Memory B cell (primary cell): Measurements from ENCODE around the gene ASS1.

Source experiments
- ATAC-seq: fragments of 150-1000 bp; cut with Tn5 transposase; 2 replicates; pipeline ENCODE4 v1.10.0; 2021; ENCODE audit warnings: low read depth, mild to moderate bottlenecking, moderate library complexity
- DNase-seq, 2 donors: peaks; one replicate each; pipeline ENCODE4 v3.0.0; 2022; ENCODE audit warnings: low spot score in 2 of 2
- H3K27ac Mint-ChIP-seq: one replicate; pipeline ENCODE4 v1.8.0; 2022; ENCODE audit warnings: mild to moderate bottlenecking, moderate library complexity, mixed read lengths
- H3K27me3 Mint-ChIP-seq: one replicate; pipeline ENCODE4 v1.8.0; 2022; ENCODE audit warnings: mixed read lengths
- H3K36me3 Mint-ChIP-seq: one replicate; pipeline ENCODE4 v1.8.0; 2022; ENCODE audit warnings: mild to moderate bottlenecking, mixed read lengths
- H3K4me1 Mint-ChIP-seq: one replicate; pipeline ENCODE4 v1.8.0; 2022; ENCODE audit warnings: mixed read lengths
- H3K4me3 Mint-ChIP-seq: one replicate; pipeline ENCODE4 v1.8.0; 2022; ENCODE audit warnings: mild to moderate bottlenecking, moderate library complexity, mixed read lengths
- H3K9me3 Mint-ChIP-seq: one replicate; pipeline ENCODE4 v1.8.0; 2022; ENCODE audit warnings: mixed read lengths

The ASS1 gene

DNA sequence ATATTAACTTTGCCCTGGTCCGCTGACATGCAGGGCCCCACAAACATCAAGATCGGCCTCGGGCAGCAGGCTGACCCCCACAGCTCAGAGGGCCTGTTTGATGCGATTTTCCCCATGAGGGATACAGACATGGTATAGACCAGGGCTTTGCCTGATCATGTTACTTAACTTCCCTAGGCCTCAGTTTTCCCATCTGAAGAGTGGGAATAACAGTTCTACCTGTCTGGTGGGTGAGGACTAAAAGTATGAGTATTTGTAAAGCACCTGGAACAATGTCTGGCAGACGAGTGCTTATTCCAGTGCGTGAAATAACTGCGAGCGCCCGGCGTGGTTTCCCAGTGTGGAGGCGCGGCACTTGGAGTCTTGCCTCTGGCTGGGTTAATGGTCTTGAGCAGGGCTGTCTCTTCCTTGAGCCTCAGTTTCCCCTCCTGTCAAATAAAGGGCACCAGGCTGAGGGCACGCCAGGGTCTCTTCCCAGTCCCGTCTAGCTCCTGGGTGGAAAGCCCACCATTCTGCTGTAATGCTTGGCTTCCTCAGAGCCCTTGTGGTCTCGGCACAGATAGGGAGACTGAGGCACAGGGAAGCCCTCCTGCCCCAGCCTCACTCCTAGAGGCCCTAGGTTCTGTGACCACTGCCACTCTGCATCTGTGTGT, 47.2 kb downstream of the ASS1 start:
- H3K9me3 Mint-ChIP-seq, result peaks cover 6% of the 10 kb centered on the region
- no peak for DNase-seq
- peaks cover 3% of the 10 kb centered on the region for H3K36me3 Mint-ChIP-seq
- H3K4me1 Mint-ChIP-seq, result no peaks in the 10 kb centered on the region
- no peak for ATAC-seq
- H3K4me3 Mint-ChIP-seq, result no peak overlapping the region
- no peak overlapping the region for H3K27ac Mint-ChIP-seq
- H3K27me3 Mint-ChIP-seq, result peaks cover 12% of the 10 kb centered on the region

DNA sequence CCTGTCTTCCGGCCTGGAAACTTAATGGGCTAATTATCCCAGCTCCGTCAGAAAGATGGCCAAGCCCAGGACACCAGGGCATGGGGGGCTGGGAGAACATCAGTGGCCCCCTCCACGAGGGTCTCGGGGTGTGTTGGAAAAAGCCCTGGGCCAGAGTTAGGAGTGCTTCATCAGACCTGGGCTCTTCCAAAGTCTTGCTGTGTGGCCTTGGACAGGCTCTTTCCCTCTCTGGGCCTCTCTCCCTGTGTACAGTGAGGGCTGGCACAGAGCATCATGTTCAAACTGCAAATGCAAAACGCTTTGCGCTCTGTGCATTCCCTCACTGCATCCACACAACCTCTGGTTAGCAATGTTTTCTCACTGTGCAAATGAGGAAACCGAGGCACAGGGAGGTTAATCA, 48.3 kb downstream of the ASS1 start:
- DNase-seq (no peak), ATAC-seq (no peak)
- Mint-ChIP-seq H3K4me3 (no peak overlapping the region), H3K4me1 (no peaks in the 10 kb centered on the region), H3K36me3 (peaks cover 3% of the 10 kb centered on the region), H3K9me3 (peaks cover 6% of the 10 kb centered on the region), H3K27ac (no peak overlapping the region), H3K27me3 (peaks cover 12% of the 10 kb centered on the region)

DNA sequence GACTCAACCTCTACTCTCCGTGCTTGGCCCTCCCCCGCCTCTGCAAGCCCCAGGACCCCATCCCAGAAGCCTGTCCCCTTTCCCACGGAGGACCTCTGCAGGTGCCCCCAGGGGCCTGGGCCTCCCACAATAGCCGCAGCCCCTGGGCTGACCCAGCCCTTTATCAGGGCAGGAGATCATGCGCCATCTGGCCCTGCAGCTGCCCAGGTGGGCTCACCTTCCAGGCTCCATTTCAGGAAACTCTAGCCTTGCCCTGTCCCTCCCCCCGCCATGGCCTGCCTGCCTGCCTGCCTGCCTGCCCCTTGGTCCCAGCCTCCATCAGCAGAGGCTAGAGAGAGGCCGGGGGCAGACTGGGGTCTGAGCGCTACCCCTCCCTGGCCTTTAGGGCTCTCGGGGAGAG, 48.7 kb downstream of the ASS1 start:
- Mint-ChIP-seq H3K36me3 (peaks cover 3% of the 10 kb centered on the region), H3K4me3 (no peak overlapping the region), H3K27me3 (peaks cover 12% of the 10 kb centered on the region), H3K9me3 (peaks cover 6% of the 10 kb centered on the region), H3K27ac (no peak overlapping the region), H3K4me1 (no peaks in the 10 kb centered on the region)
- DNase-seq (no peak), ATAC-seq (no peak)

DNA sequence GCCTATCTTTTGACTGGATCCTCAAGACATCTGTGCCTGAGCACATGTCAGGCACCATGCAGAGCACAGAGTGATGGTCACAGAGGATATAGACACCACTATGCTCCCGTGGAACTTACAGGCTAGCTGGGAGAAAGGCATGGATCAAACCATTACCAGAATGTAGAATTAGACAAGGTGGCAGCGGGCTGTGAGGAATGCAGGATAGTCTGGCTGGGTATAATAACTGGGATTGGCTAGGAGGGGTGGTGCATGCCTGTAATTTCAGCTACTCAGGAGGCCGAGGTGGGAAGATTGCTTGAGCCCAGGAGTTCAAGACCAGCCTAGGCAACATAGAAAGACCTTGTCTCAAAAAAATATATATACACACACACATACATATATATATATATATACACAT, 50.3 kb downstream of the ASS1 start:
- H3K9me3 Mint-ChIP-seq, result peaks cover 6% of the 10 kb centered on the region
- ATAC-seq (no peak), DNase-seq (no peak)
- peaks cover 3% of the 10 kb centered on the region for H3K36me3 Mint-ChIP-seq
- H3K27me3 Mint-ChIP-seq, result peaks cover 12% of the 10 kb centered on the region
- no peak overlapping the region for H3K27ac Mint-ChIP-seq
- no peak overlapping the region for H3K4me3 Mint-ChIP-seq
- H3K4me1 Mint-ChIP-seq, result no peaks in the 10 kb centered on the region

DNA sequence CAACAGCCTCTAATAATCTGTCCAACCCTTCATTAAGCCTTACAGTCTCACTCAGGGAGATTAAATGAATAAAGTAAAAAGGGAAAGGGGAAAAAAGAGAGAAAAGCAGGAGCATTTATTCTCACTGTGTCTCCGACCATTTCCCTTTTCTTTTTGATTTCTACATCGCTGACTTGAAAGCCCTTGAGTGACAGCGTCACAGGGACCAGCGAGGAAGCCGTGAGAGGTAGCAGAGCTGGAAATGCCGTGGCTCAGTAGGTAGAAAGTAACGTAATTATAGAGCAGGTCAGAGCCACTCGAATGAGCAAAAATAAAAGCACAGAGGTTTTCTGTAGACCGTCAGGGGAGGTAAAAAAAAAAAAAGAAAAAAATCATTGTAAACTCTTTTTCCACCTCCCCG, 52.4 kb downstream of the ASS1 start:
- DNase-seq, result no peak
- Mint-ChIP-seq H3K36me3 (peaks cover 3% of the 10 kb centered on the region), H3K4me1 (no peaks in the 10 kb centered on the region), H3K27ac (no peak overlapping the region), H3K27me3 (peaks cover 11% of the 10 kb centered on the region), H3K4me3 (no peak overlapping the region), H3K9me3 (peaks cover 6% of the 10 kb centered on the region)
- no peak for ATAC-seq

DNA sequence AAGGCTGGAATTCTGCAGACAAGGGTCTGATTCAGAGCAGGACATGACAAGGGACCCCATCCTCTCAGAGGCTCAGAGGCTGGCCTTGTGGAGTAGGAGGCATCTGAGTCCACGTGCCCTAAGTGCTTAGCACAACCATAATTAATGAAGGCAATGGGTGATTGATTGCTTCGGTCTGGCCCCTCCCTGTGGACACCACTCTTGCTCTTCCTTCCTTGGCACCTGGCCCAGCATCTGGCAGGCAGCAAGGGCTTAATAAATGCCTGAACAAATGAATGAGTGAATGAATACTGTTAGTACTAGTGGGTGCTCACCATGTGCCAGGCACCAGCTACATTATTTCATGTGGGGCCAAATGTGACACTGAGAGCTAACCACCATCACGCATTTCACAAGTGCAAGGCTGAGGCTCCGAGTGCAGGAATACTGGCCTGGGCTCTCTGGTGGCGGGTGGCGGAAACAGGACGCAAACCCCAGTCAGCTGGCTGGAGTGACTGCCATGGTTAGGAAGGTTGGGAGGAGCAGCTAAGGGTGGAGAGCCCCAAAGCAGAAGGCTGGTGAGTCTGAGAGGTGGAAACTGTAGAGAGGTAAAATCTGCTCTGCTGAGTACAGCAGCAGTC, 53.6 kb downstream of the ASS1 start:
- no peak overlapping the region for H3K4me3 Mint-ChIP-seq
- ATAC-seq (no peak), DNase-seq (no peak)
- H3K36me3 Mint-ChIP-seq, result peaks cover 3% of the 10 kb centered on the region
- peaks cover 10% of the 10 kb centered on the region for H3K27me3 Mint-ChIP-seq
- H3K9me3 Mint-ChIP-seq, result peaks cover 6% of the 10 kb centered on the region
- H3K27ac Mint-ChIP-seq, result no peak overlapping the region
- H3K4me1 Mint-ChIP-seq, result no peaks in the 10 kb centered on the region

DNA sequence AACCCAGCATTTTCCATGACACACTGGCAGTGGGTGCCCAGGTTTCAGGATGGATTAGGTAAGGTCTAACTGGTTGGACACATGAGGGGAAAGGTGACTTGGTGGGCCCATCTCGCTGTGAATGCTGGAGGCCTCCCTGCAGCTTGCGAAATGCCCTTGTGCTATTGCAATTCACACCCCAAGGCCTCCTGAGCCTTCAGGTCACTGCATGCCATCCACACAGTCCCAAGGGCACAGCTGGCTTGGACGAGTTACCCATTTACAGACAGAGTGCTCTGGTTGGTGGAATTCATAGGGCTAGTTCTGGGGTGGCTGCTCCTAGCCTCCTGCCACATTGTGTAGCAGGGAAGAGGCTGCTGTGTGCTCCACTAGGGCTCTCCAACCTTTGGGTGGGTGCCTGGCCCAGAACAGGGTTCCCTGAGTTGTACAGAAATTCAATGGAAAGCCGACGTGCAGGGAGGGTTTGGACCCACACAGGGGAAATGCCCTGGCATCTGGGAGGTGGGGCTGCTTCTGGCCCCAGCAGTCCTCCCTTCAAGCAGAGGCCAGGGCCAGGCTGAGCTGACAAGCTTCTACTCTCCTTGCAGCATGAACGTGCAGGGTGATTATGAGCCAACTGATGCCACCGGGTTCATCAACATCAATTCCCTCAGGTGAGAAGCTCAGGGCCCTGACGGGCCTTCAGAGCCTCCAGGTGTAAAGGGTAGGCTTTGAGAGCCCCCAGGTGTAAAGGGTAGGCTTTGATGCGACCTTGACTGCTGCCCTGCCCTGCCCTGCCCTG, 54.3 kb downstream of the ASS1 start:
- Mint-ChIP-seq H3K4me3 (no peak overlapping the region), H3K27me3 (peaks cover 10% of the 10 kb centered on the region), H3K27ac (no peak overlapping the region), H3K4me1 (no peaks in the 10 kb centered on the region), H3K36me3 (peaks cover 3% of the 10 kb centered on the region), H3K9me3 (peaks cover 6% of the 10 kb centered on the region)
- ATAC-seq (no peak), DNase-seq (no peak)

DNA sequence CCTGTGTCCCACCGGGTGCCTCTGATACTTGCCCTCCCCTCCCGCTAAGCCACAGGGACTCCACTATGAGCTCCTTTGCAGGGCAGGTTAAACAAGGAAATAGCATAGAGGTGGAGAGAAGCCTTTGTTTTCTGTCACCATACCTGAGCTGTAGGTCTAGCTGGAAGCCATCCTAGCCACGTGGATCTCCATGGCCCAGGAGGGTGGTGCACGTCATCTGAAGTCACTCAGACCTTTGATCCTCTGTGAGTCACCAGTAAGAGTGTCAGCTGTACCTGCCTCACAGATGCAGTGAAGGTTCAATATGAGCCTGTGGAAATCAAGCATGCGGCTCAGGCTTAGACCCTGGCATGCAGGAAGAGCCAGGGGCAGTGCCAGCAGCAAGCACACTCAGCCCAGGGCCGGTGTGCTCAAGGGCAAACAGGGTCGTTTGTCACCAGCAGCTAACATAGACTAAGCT, 55.1 kb downstream of the ASS1 start:
- peaks cover 3% of the 10 kb centered on the region for H3K36me3 Mint-ChIP-seq
- H3K9me3 Mint-ChIP-seq, result peaks cover 6% of the 10 kb centered on the region
- DNase-seq (no peak), ATAC-seq (no peak)
- no peak overlapping the region for H3K27ac Mint-ChIP-seq
- H3K4me3 Mint-ChIP-seq, result no peak overlapping the region
- peaks cover 6% of the 10 kb centered on the region for H3K27me3 Mint-ChIP-seq
- H3K4me1 Mint-ChIP-seq, result no peaks in the 10 kb centered on the region

DNA sequence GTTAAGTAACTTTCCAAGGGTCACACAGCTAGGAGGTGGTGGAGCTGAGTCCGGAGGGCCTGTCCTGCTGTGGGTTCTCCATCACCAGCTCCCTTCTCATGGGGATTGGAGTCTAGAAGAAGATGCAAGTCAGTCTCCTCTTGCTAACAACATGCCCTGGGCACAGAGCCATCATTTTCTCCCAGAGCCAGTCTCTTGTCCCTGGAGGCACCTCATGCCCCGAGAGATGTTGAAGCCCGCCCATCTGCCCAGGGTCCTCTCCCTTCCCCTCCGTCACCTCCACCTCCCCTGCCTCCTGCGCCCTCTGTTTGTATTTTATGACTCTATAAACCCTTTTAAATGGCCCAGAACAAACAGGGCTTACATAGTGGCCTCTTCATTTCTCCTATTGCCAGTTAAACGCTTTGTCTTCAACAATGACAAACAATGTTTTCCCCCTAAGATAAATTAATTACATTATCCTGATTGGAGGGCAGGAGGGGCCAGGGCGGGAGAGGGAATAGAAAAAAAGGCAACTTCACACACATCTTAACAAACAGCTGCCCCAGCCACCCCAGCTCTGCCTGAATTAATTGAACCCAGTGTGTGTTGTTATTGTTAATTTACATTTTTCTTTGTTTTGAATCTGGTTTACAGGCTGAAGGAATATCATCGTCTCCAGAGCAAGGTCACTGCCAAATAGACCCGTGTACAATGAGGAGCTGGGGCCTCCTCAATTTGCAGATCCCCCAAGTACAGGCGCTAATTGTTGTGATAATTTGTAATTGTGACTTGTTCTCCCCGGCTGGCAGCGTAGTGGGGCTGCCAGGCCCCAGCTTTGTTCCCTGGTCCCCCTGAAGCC, 55.8 kb downstream of the ASS1 start:
- peaks cover 2% of the 10 kb centered on the region for H3K27me3 Mint-ChIP-seq
- H3K4me1 Mint-ChIP-seq, result no peaks in the 10 kb centered on the region
- no peak overlapping the region for H3K27ac Mint-ChIP-seq
- peaks cover under 1% of the 10 kb centered on the region for H3K36me3 Mint-ChIP-seq
- ATAC-seq (no peak), DNase-seq (no peak)
- peaks cover 1% of the 10 kb centered on the region for H3K9me3 Mint-ChIP-seq
- no peak overlapping the region for H3K4me3 Mint-ChIP-seq

DNA sequence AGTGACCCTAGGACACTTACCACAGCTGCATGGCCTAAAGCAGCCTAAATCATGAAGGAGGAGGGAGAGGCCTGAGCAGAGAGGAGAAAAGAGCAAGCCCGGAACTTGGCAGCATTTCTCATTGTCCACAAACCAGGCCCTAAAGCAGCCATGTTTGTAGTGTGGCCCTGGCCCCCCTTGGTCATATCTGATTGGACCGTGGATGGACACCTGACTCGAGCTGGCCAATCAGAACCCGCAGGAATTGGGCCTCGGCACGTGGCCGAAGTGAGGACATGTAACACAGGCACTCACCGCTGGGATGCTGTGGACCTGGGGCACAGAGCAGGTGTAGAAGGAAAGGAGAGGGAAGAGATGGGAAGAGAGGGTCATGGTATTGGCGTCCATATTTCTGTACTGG, 56.9 kb downstream of the ASS1 start:
- no peaks in the 10 kb centered on the region for H3K36me3 Mint-ChIP-seq
- no peaks in the 10 kb centered on the region for H3K27me3 Mint-ChIP-seq
- H3K27ac Mint-ChIP-seq, result no peak overlapping the region
- H3K9me3 Mint-ChIP-seq, result no peaks in the 10 kb centered on the region
- ATAC-seq, result no peak
- no peaks in the 10 kb centered on the region for H3K4me1 Mint-ChIP-seq
- DNase-seq, result no peak
- no peak overlapping the region for H3K4me3 Mint-ChIP-seq

DNA sequence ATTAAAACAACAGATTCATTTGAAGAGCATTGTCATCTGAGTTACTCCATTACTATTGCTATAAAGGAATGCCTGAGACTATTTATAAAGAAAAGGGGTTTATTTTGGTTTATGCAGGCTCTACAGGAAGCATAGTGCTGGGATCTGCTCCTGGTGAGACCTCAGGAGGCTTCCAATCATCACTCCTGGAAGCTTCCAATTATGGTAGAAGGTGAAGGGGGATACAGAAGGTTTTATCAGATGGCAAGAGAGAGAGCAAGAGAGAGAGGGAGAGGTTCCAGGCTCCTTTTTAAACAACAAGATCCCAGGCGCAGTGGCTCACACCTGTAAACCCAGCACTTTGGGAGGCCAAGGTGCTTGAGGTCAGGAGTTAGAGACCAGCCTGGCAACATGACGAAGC, 63.5 kb downstream of the ASS1 start:
- ATAC-seq (no peak), DNase-seq (no peak)
- H3K9me3 Mint-ChIP-seq, result peaks cover 9% of the 10 kb centered on the region
- no peaks in the 10 kb centered on the region for H3K4me1 Mint-ChIP-seq
- no peak overlapping the region for H3K27ac Mint-ChIP-seq
- peaks cover 8% of the 10 kb centered on the region for H3K27me3 Mint-ChIP-seq
- peaks cover 2% of the 10 kb centered on the region for H3K36me3 Mint-ChIP-seq
- no peak overlapping the region for H3K4me3 Mint-ChIP-seq

DNA sequence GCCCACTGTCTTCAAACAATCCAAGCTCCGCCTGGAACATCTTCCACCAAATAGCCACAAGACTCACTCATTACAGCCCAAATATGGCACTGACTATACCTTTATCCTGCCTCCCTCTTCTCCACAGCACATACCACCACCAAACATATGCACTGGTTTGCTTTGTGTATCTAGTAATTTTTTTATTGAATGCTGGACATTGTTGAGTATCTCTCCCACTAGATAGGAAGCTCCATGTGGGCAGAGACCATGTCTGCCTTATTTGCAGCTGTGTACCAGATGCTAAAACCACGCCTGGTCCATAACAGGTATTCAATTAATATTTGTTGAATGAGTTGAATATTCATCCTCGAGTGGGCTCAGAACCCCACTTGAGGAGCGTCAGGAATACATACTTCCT, 67.4 kb downstream of the ASS1 start:
- Mint-ChIP-seq H3K27ac (no peak overlapping the region), H3K9me3 (peaks cover 9% of the 10 kb centered on the region), H3K4me3 (no peak overlapping the region), H3K4me1 (no peaks in the 10 kb centered on the region), H3K27me3 (peaks cover 10% of the 10 kb centered on the region), H3K36me3 (peaks cover 2% of the 10 kb centered on the region)
- ATAC-seq (no peak), DNase-seq (no peak)

DNA sequence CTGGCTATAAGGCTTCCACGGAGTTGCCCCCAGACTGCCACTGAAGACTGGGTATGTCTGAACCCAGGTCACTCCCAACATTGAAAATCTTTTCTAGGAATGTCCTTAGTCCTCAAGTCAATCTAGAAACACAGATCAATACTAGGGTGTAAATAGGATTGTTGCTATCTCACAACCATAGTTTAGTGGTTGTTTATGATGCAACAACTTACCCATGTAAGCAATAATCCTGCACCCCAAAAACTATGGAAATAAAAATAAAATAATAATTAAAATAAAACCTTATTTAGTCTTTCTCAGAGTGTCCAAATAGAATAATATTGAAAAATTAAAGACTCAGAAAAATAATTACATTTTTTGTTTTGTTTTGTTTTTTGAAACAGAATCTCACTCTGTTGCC, 68.3 kb downstream of the ASS1 start:
- Mint-ChIP-seq H3K4me1 (no peaks in the 10 kb centered on the region), H3K36me3 (peaks cover 2% of the 10 kb centered on the region), H3K27ac (no peak overlapping the region), H3K27me3 (peaks cover 10% of the 10 kb centered on the region), H3K4me3 (no peak overlapping the region), H3K9me3 (peaks cover 8% of the 10 kb centered on the region)
- ATAC-seq (no peak), DNase-seq (no peak)

DNA sequence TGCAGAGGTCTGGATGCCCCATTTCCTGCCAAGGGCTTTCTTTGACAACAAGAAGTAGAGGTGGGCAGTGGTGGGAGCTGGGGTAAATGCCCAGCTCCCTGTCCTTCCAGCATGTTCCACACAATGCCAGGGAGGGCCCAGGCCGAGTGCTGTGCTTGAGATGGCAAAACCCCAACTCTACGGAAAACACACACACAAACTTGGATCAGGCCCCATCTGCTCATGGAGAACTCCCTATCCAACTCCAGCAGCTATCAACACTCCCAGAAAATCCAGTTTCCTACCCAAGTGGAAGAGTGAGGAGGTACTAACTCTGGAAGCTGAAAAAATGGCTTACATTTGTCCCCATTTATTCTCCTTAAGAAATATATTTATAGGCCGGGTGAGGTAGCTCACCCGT, 73.5 kb downstream of the ASS1 start:
- H3K4me3 Mint-ChIP-seq, result no peak overlapping the region
- H3K36me3 Mint-ChIP-seq, result no peaks in the 10 kb centered on the region
- no peaks in the 10 kb centered on the region for H3K9me3 Mint-ChIP-seq
- DNase-seq, result no peak
- no peak for ATAC-seq
- H3K4me1 Mint-ChIP-seq, result no peaks in the 10 kb centered on the region
- H3K27ac Mint-ChIP-seq, result no peak overlapping the region
- peaks cover 4% of the 10 kb centered on the region for H3K27me3 Mint-ChIP-seq
